Fibroblast of villous mesenchyme (primary cell): Measurements from ENCODE around the gene PRTN3. TPM values are rescaled to one million over a fixed set of nuclear protein-coding genes. Genes with fewer than 3 reads are reported as not detected.

Source experiments
- DNase-seq: peaks from one replicate; pipeline ENCODE4 v3.0.0-alpha.2; 2010; ENCODE audit warnings: low read depth
- H3K4me3 ChIP-seq: 2 replicates; pipeline ENCODE4 v1.5.1; 2011; ENCODE audit warnings: low read depth, mild to moderate bottlenecking, low read length
- CTCF ChIP-seq: IDR thresholded peaks from 2 replicates; pipeline ENCODE4 v1.5.1; 2012; ENCODE audit warnings: low read depth, mild to moderate bottlenecking, low read length; ENCODE audit not compliant: insufficient read depth
- total RNA-seq: library from RNA; depleted of rRNA; stranded (reverse); fragments of >200 nt; gene quantifications from 2 replicates; pipeline ENCODE4 v1.2.3, GENCODE V29; 2012

PRTN3 gene
- total RNA-seq, 1 donor, result not detected

GRCh38 chr19:858284-858683, 17.5 kb downstream of the PRTN3 start:
- no peak for DNase-seq
- no peak overlapping the region for H3K4me3 ChIP-seq
- no peak for TF ChIP-seq CTCF

GRCh38 chr19:858868-859843, 18.4 kb downstream of the PRTN3 start, which contains the start of gene CFD:
TSS of gene CFD (plus strand) at chr19:859664. CDS start at chr19:859690, 26 bp downstream.
- TF ChIP-seq CTCF, result no peak
- peak within 1 kb of the TSS; percentile 56 for H3K4me3 ChIP-seq
- peak; percentile 83 for DNase-seq

- TF ChIP-seq CTCF, result no peak
- H3K4me3 ChIP-seq, result peak overlapping the region; percentile 56
- DNase-seq, result no peak
These were observed 20.4 kb downstream of the PRTN3 start for GRCh38 chr19:861141-861755.

- no peak for DNase-seq
- H3K4me3 ChIP-seq, result no peak overlapping the region
- TF ChIP-seq CTCF, result no peak
These were observed 21.2 kb downstream of the PRTN3 start for GRCh38 chr19:861756-862580.

GRCh38 chr19:862581-863314, 21.9 kb downstream of the PRTN3 start:
- H3K4me3 ChIP-seq, result no peak overlapping the region
- peak; percentile 60 for DNase-seq
- TF ChIP-seq CTCF, result no peak

GRCh38 chr19:863315-863620, 22.5 kb downstream of the PRTN3 start:
- DNase-seq, result no peak
- no peak overlapping the region for H3K4me3 ChIP-seq
- no peak for TF ChIP-seq CTCF
